ENCODE measurements around the gene TSPAN9.

Gene TSPAN9

DNA sequence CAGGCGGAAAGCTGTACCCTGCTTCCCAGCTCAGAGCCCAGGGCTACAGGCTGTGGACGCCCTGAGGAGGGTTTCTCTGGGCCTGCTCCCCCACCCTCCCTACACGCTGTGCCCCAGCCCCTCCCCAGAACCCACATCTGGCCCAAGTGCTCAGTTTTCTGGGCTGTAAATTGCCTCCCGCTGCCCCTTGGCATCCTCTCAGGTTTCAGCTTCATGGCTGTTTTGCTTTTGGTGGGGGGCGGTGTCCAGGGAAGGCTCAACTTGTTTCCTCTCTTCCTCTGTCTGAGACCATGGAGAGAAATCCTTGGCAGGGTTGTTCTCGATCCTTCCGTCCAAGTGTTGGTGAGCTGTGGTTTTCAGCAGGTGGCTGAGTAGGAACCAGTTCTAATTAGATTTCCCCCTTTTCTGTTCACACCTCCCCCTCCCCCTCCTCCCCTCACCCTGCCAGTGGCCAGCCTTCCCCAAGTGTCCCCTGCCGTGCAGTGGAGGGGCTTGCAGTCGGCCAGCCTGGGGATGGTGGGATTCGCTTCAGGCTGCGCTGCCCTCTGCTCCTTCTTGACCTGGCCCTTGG lies 61.8 kb downstream of the TSPAN9 start:
- Histone ChIP-seq H3K4me3 (ENCODE audit: low read length) (no peak overlapping the region), H3F3A (ENCODE audit: control insufficient read depth, insufficient read depth) (no peaks in the 10 kb centered on the region), H3K9me2 (replicated peaks; ENCODE audit: control insufficient read depth, low read length) (no peaks in the 10 kb centered on the region), H3K9me3 (ENCODE audit: control insufficient read depth, insufficient read depth, low read length) (no peaks in the 10 kb centered on the region), H4K20me1 (ENCODE audit: control insufficient read depth, insufficient read depth, low read depth, low read length) (0 out of 2 replicates have a peak, but pooled peaks cover 3% of the 10 kb centered on the region), H3K79me2 (ENCODE audit: control insufficient read depth, low read length) (no peaks in the 10 kb centered on the region), H3K27me3 (ENCODE audit: control insufficient read depth, low read length) (no peaks in the 10 kb centered on the region), H3K4me2 (ENCODE audit: low read length) (no peak overlapping the region), H3K27ac (ENCODE audit: low read depth, low read length) (no peak overlapping the region), H3K4me1 (ENCODE audit: control insufficient read depth, low read length) (no peaks in the 10 kb centered on the region), H3K36me3 (ENCODE audit: control insufficient read depth, low read length) (no peaks in the 10 kb centered on the region)
- no peak for TF ChIP-seq EZH2phosphoT487 (IDR thresholded peaks at IDR 0.05; ENCODE audit: borderline replicate concordance, low read length)
- TF ChIP-seq, protein P1, sequence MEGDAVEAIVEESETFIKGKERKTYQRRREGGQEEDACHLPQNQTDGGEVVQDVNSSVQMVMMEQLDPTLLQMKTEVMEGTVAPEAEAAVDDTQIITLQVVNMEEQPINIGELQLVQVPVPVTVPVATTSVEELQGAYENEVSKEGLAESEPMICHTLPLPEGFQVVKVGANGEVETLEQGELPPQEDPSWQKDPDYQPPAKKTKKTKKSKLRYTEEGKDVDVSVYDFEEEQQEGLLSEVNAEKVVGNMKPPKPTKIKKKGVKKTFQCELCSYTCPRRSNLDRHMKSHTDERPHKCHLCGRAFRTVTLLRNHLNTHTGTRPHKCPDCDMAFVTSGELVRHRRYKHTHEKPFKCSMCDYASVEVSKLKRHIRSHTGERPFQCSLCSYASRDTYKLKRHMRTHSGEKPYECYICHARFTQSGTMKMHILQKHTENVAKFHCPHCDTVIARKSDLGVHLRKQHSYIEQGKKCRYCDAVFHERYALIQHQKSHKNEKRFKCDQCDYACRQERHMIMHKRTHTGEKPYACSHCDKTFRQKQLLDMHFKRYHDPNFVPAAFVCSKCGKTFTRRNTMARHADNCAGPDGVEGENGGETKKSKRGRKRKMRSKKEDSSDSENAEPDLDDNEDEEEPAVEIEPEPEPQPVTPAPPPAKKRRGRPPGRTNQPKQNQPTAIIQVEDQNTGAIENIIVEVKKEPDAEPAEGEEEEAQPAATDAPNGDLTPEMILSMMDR (IDR thresholded peaks at IDR 0.05; ENCODE audit: low read depth, low read length, poor library complexity, severe bottlenecking), result no peak

DNA sequence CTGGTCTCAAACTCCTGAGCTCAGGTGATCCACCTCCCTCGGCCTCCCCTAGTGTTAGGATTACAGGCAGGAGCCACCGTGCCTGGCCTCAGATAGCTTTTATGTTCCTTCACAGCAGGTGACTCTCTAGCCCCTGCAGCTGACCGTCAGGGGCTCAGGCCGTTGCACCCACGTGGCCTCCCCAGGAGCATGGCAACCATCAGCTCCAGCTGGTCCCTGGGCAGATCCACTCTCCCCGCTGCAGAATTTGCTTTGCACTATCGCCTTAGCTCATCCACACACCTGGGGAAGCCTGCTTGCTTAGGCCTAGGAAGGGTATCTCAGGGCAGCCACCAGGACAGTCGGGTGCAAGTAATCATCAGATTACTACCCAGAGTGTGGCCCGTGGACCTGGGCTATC lies 62.6 kb downstream of the TSPAN9 start:
- Histone ChIP-seq H3F3A (ENCODE audit: control insufficient read depth, insufficient read depth) (no peaks in the 10 kb centered on the region), H3K79me2 (ENCODE audit: control insufficient read depth, low read length) (no peaks in the 10 kb centered on the region), H4K20me1 (ENCODE audit: control insufficient read depth, insufficient read depth, low read depth, low read length) (0 out of 2 replicates have a peak, but pooled peaks cover 3% of the 10 kb centered on the region), H3K9me2 (replicated peaks; ENCODE audit: control insufficient read depth, low read length) (no peaks in the 10 kb centered on the region), H3K27me3 (ENCODE audit: control insufficient read depth, low read length) (no peaks in the 10 kb centered on the region), H3K4me2 (ENCODE audit: low read length) (no peak overlapping the region), H3K27ac (ENCODE audit: low read depth, low read length) (no peak overlapping the region), H3K4me3 (ENCODE audit: low read length) (no peak overlapping the region), H3K9me3 (ENCODE audit: control insufficient read depth, insufficient read depth, low read length) (no peaks in the 10 kb centered on the region), H3K36me3 (ENCODE audit: control insufficient read depth, low read length) (no peaks in the 10 kb centered on the region), H3K4me1 (ENCODE audit: control insufficient read depth, low read length) (no peaks in the 10 kb centered on the region)
- no peak for TF ChIP-seq EZH2phosphoT487 (IDR thresholded peaks at IDR 0.05; ENCODE audit: borderline replicate concordance, low read length)

DNA sequence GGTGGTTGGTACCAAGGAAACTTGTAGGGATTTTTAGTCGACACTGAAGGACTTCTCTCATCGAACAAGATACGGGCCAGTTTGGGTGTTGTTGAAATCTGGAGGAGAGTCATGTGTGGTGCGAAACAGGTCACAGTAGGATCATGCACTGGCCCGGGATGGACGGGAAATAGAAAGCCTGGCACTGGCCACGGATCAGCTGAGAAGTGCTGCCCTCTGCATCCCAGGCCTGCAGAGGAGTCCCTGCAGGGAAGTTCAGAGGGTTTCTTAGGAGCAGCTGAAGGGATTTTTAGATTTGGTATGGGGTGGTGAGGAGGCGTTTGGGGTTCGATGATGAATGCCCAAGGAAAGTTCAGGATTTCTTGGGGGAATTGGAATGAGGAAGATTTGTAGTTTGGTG lies 63.1 kb downstream of the TSPAN9 start:
- Histone ChIP-seq H3K79me2 (ENCODE audit: control insufficient read depth, low read length) (no peaks in the 10 kb centered on the region), H3K9me3 (ENCODE audit: control insufficient read depth, insufficient read depth, low read length) (no peaks in the 10 kb centered on the region), H3K4me2 (ENCODE audit: low read length) (no peak overlapping the region), H3K4me1 (ENCODE audit: control insufficient read depth, low read length) (no peaks in the 10 kb centered on the region), H4K20me1 (ENCODE audit: control insufficient read depth, insufficient read depth, low read depth, low read length) (0 out of 2 replicates have a peak, but pooled peaks cover 3% of the 10 kb centered on the region), H3K27ac (ENCODE audit: low read depth, low read length) (no peak overlapping the region), H3K4me3 (ENCODE audit: low read length) (no peak overlapping the region), H3K36me3 (ENCODE audit: control insufficient read depth, low read length) (no peaks in the 10 kb centered on the region), H3K27me3 (ENCODE audit: control insufficient read depth, low read length) (no peaks in the 10 kb centered on the region), H3K9me2 (replicated peaks; ENCODE audit: control insufficient read depth, low read length) (no peaks in the 10 kb centered on the region), H3F3A (ENCODE audit: control insufficient read depth, insufficient read depth) (no peaks in the 10 kb centered on the region)
- TF ChIP-seq EZH2phosphoT487 (IDR thresholded peaks at IDR 0.05; ENCODE audit: borderline replicate concordance, low read length), result no peak
- TF ChIP-seq, protein P1 (IDR thresholded peaks at IDR 0.05; ENCODE audit: low read depth, low read length, poor library complexity, severe bottlenecking), result no peak

Measured in DOHH2 (cell line).